Activated T-cell treated with anti-CD3 and anti-CD28 coated beads, Interleukin-2, amount 50 U/mL, for 4 hours (primary cell): ENCODE measurements around the gene OR5M3. TPM values are rescaled to one million over a fixed set of nuclear protein-coding genes. Genes with fewer than 3 reads are reported as not detected.

ENCODE experiments used
- ATAC-seq, 2 donors: fragments of 200-7000 bp; cut with Tn5 transposase; one replicate each; pipeline ENCODE4 v1.10.0; 2021
- DNase-seq: peaks from one replicate; pipeline ENCODE4 v3.0.0-alpha.2; 2020
- H3K27me3 Mint-ChIP-seq: one replicate; pipeline ENCODE4 v1.8.0; 2021; ENCODE audit warnings: low read depth, mixed read lengths
- H3K36me3 Mint-ChIP-seq: one replicate; pipeline ENCODE4 v1.8.0; 2022; ENCODE audit warnings: mixed read lengths; ENCODE audit not compliant: insufficient read depth
- H3K4me1 Mint-ChIP-seq: one replicate; pipeline ENCODE4 v1.8.0; 2021; ENCODE audit warnings: low read depth, mixed read lengths
- H3K4me3 Mint-ChIP-seq: one replicate; pipeline ENCODE4 v1.8.0; 2021; ENCODE audit warnings: mild to moderate bottlenecking, moderate library complexity, mixed read lengths
- H3K9me3 Mint-ChIP-seq: one replicate; pipeline ENCODE4 v1.8.0; 2021; ENCODE audit warnings: mixed read lengths
- total RNA-seq, 3 donors: library from RNA; stranded (reverse); gene quantifications; one replicate each; pipeline ENCODE4 v1.2.1, GENCODE V29; 2021

The OR5M3 gene
- not detected for total RNA-seq

DNA sequence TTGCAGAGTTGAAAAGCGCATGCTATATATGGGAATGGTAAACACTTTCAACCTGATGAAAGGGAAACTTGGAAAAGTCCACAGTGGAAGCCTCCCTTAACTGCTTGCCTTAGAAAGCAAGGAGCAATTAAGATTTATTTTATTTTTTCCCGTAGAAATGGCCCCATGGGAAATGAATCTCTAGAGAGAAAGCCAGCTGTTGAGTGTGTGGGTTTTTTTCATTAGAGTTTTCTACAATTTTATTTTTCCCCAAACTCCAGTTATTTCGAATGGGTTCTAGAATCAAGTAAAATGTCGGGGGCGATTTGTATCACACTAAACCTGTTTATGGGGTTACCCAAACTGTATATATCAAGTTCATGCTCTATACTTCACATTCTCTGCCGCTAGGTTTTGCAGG lies at the start of gene OR5M3:
Gene OR5M3 (minus strand): TSS at position 101 of the 400 bp plus-strand sequence. CDS start 2,855 bp downstream, outside the sequence.
- Mint-ChIP-seq H3K4me1 (no peaks in the 10 kb centered on the region), H3K27me3 (no peaks in the 10 kb centered on the region), H3K4me3 (no peak within 1 kb of the TSS), H3K36me3 (no peaks in the 10 kb centered on the region), H3K9me3 (peaks cover 5% of the 10 kb centered on the region)
- ATAC-seq (no peak), DNase-seq (no peak)

- Mint-ChIP-seq H3K4me3 (no peak overlapping the region), H3K27me3 (no peaks in the 10 kb centered on the region), H3K9me3 (peaks cover 9% of the 10 kb centered on the region), H3K36me3 (no peaks in the 10 kb centered on the region), H3K4me1 (no peaks in the 10 kb centered on the region)
- ATAC-seq = no peak
- DNase-seq = no peak
These were observed 48.9 kb upstream of the OR5M3 start for GRCh38 chr11:56522008-56522407.

DNA sequence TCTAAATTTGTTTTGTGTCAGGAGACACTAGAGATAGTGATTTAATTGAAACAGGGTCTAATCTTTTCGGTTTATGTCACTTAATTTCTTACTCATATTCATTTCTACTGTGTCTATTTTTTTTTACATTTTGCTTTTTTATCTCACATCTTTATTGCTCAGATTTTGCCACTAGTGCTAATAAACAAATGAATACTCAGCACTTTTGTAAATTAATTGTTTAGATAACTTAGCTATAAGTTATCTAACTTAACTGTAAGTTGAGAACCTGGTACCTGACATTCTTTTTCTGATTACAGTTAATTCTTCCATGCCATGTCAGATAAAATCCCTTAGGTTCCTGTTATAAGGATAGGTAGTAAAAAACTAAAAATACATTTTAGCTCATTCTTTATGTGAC lies 40.1 kb upstream of the OR5M3 start:
- no peaks in the 10 kb centered on the region for H3K4me1 Mint-ChIP-seq
- peaks cover 13% of the 10 kb centered on the region for H3K9me3 Mint-ChIP-seq
- H3K36me3 Mint-ChIP-seq = no peaks in the 10 kb centered on the region
- DNase-seq (no peak), ATAC-seq (no peak)
- H3K27me3 Mint-ChIP-seq = no peaks in the 10 kb centered on the region
- no peak overlapping the region for H3K4me3 Mint-ChIP-seq

DNA sequence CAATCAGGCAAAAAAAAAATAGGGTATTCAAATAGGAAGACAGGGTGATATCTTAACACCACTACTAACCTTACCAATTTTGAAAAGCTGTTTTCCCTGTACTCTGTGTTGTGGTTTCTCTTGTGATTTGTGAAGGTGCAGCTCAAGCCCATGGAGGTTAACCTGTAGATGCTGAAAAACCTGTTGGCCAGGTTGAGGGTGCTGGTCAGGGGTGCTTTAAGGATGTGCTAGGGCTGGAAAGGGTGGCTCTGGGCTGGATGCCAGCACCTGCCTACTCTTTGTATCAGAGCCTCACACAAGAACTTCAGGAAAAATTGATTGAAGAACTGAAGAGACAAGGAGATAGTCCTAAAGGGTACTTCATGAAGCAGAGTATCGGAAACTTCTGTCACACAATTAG lies 36.3 kb upstream of the OR5M3 start:
- DNase-seq (no peak), ATAC-seq (no peak)
- no peaks in the 10 kb centered on the region for H3K36me3 Mint-ChIP-seq
- H3K9me3 Mint-ChIP-seq = peaks cover 10% of the 10 kb centered on the region
- H3K4me3 Mint-ChIP-seq = no peak overlapping the region
- no peaks in the 10 kb centered on the region for H3K27me3 Mint-ChIP-seq
- H3K4me1 Mint-ChIP-seq = no peaks in the 10 kb centered on the region

DNA sequence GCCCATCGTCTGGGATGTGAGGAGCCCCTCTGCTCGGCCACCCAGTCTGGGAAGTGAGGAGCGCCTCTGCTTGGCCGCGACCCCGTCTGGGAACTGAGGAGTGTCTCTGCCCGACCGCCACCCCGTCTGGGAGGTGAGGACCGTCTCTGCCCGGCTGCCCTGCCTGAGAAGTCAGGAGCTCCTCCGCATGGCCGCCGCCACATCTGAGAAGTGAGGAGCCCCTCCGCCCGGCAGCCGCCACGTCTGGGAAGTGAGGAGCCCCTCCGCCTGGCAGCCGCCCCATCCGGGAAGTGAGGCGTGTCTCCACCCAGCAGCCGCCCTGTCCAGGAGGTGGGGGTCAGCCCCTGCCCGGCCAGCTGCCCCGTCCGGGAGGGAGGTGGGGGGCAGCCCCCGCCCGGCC lies 23.9 kb upstream of the OR5M3 start:
- Mint-ChIP-seq H3K27me3 (no peaks in the 10 kb centered on the region), H3K4me3 (no peak overlapping the region), H3K4me1 (no peaks in the 10 kb centered on the region), H3K36me3 (no peaks in the 10 kb centered on the region), H3K9me3 (peaks cover 4% of the 10 kb centered on the region)
- no peak for ATAC-seq
- no peak for DNase-seq

DNA sequence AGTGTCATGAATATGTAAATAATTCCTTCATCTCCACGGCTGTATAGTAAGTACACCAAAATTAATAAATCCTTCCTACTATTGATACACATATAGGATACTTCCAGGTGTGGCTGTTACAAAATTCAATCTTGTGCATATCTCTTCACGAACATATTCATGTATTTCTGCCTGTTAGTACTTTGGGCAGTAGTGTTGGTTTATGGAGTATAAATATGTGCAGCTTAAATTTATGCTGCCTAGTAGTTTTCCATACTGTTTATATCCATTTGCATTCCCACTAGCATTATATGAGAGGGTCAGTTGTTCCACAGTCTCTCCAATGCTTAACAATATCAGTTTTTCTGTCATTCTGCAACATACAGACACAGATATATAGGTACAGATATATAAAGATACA lies 22.0 kb upstream of the OR5M3 start:
- H3K27me3 Mint-ChIP-seq = no peaks in the 10 kb centered on the region
- no peaks in the 10 kb centered on the region for H3K4me1 Mint-ChIP-seq
- H3K4me3 Mint-ChIP-seq = no peak overlapping the region
- DNase-seq = no peak
- no peaks in the 10 kb centered on the region for H3K36me3 Mint-ChIP-seq
- no peak for ATAC-seq
- peaks cover 4% of the 10 kb centered on the region for H3K9me3 Mint-ChIP-seq

GRCh38 chr11:56491270-56491669 lies 18.1 kb upstream of the OR5M3 start, which contains the start of gene OR5M8:
TSS of gene OR5M8 (minus strand) at chr11:56491370. CDS start at chr11:56491370, 0 bp downstream.
- Mint-ChIP-seq H3K27me3 (no peaks in the 10 kb centered on the region), H3K36me3 (no peaks in the 10 kb centered on the region), H3K9me3 (no peaks in the 10 kb centered on the region), H3K4me1 (no peaks in the 10 kb centered on the region), H3K4me3 (no peak within 1 kb of the TSS)
- no peak for DNase-seq
- no peak for ATAC-seq

- no peaks in the 10 kb centered on the region for H3K4me1 Mint-ChIP-seq
- no peaks in the 10 kb centered on the region for H3K9me3 Mint-ChIP-seq
- no peaks in the 10 kb centered on the region for H3K36me3 Mint-ChIP-seq
- DNase-seq (no peak), ATAC-seq (no peak)
- no peaks in the 10 kb centered on the region for H3K27me3 Mint-ChIP-seq
- no peak overlapping the region for H3K4me3 Mint-ChIP-seq
These were observed 13.6 kb upstream of the OR5M3 start for GRCh38 chr11:56486801-56487200.

- H3K9me3 Mint-ChIP-seq = peaks cover 11% of the 10 kb centered on the region
- no peak overlapping the region for H3K4me3 Mint-ChIP-seq
- ATAC-seq (no peak), DNase-seq (no peak)
- H3K4me1 Mint-ChIP-seq = no peaks in the 10 kb centered on the region
- no peaks in the 10 kb centered on the region for H3K27me3 Mint-ChIP-seq
- no peaks in the 10 kb centered on the region for H3K36me3 Mint-ChIP-seq
These were observed 1.6 kb upstream of the OR5M3 start for GRCh38 chr11:56474729-56475235.

- Mint-ChIP-seq H3K4me3 (no peak overlapping the region), H3K27me3 (no peaks in the 10 kb centered on the region), H3K9me3 (peaks cover 21% of the 10 kb centered on the region), H3K4me1 (no peaks in the 10 kb centered on the region), H3K36me3 (no peaks in the 10 kb centered on the region)
- ATAC-seq (no peak), DNase-seq (no peak)
These were observed 16.1 kb downstream of the OR5M3 start for GRCh38 chr11:56457076-56457475.

GRCh38 chr11:56453521-56453920 lies 19.6 kb downstream of the OR5M3 start:
- no peaks in the 10 kb centered on the region for H3K36me3 Mint-ChIP-seq
- no peaks in the 10 kb centered on the region for H3K27me3 Mint-ChIP-seq
- DNase-seq (no peak), ATAC-seq (no peak)
- H3K9me3 Mint-ChIP-seq = peaks cover 15% of the 10 kb centered on the region
- H3K4me1 Mint-ChIP-seq = no peaks in the 10 kb centered on the region
- no peak overlapping the region for H3K4me3 Mint-ChIP-seq

Other genes with a start within 250 kb of the OR5M3 start
- gene OR5T2, start 239.1 kb downstream of the OR5M3 start, total RNA-seq = not detected
- gene OR5T3, start 221.1 kb downstream of the OR5M3 start, total RNA-seq = not detected
- not detected for gene OR5T1, start 199.2 kb downstream of the OR5M3 start, total RNA-seq
- gene OR8H1, start 181.1 kb downstream of the OR5M3 start, total RNA-seq = not detected
- not detected for gene OR8K3, start 158.2 kb downstream of the OR5M3 start, total RNA-seq
- gene OR8K1, start 127.3 kb downstream of the OR5M3 start, total RNA-seq = not detected
- gene OR8J1, start 119.1 kb downstream of the OR5M3 start, total RNA-seq = not detected
- gene OR8U1, start 97.7 kb downstream of the OR5M3 start, total RNA-seq = not detected
- gene OR5AL1, start 60.7 kb downstream of the OR5M3 start, total RNA-seq = not detected
- gene OR5M8, start 18.0 kb upstream of the OR5M3 start, total RNA-seq = not detected
- gene OR5M11, start 69.9 kb upstream of the OR5M3 start, total RNA-seq = not detected
- gene OR5M10, start 104.4 kb upstream of the OR5M3 start, total RNA-seq = not detected
- gene OR5M1, start 141.5 kb upstream of the OR5M3 start, total RNA-seq = not detected
- gene OR5AP2, start 169.1 kb upstream of the OR5M3 start, total RNA-seq = not detected
- gene OR5AR1, start 190.3 kb upstream of the OR5M3 start, total RNA-seq = not detected
- not detected for gene OR9G1, start 225.7 kb upstream of the OR5M3 start, total RNA-seq